Epithelial cell of esophagus (primary cell): ENCODE results near the gene RUFY4.
"Not testable (repeated sequence)": the region's sequence is repeated elsewhere in the genome, so short reads cannot be mapped to it uniquely, and the experiment has no call there.

Experiments
- DNase-seq: peaks from one replicate; pipeline ENCODE4 v3.0.0; 2010; ENCODE audit warnings: low read depth
- H3K4me3 ChIP-seq: 2 replicates; pipeline ENCODE4 v1.5.1; 2011; ENCODE audit warnings: mild to moderate bottlenecking, low read length, control low read depth
- CTCF ChIP-seq: IDR thresholded peaks from 2 replicates; pipeline ENCODE4 v1.5.1; 2011; ENCODE audit warnings: low read depth, mild to moderate bottlenecking, low read length, control low read depth, inconsistent platforms; ENCODE audit not compliant: insufficient read depth; ENCODE audit errors: missing control alignments

Gene RUFY4, protein sequence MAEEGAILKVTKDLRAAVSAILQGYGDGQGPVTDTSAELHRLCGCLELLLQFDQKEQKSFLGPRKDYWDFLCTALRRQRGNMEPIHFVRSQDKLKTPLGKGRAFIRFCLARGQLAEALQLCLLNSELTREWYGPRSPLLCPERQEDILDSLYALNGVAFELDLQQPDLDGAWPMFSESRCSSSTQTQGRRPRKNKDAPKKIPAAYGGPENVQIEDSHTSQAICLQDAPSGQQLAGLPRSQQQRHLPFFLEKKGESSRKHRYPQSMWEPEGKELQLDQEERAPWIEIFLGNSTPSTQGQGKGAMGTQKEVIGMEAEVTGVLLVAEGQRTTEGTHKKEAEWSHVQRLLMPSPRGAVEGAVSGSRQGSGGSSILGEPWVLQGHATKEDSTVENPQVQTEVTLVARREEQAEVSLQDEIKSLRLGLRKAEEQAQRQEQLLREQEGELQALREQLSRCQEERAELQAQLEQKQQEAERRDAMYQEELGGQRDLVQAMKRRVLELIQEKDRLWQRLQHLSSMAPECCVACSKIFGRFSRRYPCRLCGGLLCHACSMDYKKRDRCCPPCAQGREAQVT

DNA sequence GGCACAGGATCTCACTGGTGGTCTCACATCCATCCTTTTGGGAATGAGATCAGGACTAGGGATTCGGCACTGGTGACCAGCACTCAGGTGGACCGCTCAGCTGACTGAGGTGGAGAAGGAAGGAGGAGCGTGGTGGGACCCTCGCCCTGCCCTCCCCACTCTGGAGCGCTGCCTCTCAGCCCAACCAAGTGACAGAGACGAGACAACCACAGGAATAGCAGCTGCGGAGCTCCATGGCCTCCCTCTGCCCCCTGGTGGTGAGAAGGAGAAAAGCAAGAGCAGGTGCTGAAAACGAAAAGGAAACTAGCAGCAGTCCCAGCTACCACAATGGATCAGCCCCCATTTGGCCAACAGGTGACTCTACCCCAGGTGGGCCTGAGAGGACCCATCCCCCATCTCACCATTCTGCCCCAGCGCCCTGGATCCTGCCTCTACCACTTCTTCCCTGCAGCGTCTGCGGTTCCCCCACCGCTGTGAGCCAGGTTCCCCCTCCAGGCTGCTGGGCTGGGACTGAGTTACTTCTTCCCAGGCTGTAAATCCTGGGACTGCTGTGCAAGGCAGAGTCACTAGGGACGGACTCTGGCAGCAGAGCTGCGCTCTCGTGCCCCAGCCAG is at the start of gene RUFY4:
RUFY4 (plus strand) TSS at position 533 of the 614 bp plus-strand sequence. CDS start 1,353 bp downstream, outside the sequence.
- not testable (repeated sequence) for H3K4me3 ChIP-seq
- peak; percentile 59 for DNase-seq
- peak; percentile 74 for TF ChIP-seq CTCF

DNA sequence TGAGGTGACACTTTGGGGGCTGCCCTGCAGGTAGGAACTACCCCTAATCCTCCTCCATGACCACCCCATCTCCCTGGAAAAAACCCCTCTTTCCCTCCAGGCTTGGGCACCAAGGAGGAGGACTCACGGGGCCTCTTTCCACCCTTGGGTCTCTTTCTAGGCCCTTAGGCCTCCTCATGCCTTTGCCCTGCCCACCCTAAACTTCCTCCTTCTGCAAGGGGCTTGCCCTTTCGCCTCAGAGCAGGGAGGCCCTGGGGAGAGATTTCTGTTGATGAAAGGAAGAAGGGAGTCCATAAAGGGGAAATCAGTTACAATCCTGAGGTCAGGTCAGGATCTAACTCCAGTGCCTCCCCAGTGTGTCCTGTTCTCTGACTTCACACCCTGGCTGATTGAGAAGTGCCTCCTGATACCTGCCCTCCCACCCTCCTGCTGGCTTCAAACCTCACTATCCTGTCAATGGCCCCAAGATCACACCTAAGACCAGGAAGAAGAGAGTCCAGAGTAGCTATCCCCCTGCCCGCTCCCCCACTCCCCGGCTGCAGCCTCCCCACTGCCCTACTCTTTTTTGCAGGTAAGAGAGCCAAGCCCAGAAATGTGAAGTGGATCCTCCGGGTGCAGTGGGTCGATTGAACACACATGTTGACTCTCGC is 49.5 kb upstream of the RUFY4 start:
- no peak for DNase-seq
- H3K4me3 ChIP-seq: no peak overlapping the region
- TF ChIP-seq CTCF: no peak

- DNase-seq: no peak
- H3K4me3 ChIP-seq: no peak overlapping the region
- TF ChIP-seq CTCF: no peak
Measured at GRCh38 chr2:218020281-218020680, 48.8 kb upstream of the RUFY4 start.

GRCh38 chr2:218020966-218021535 is 48.0 kb upstream of the RUFY4 start:
- no peak overlapping the region for H3K4me3 ChIP-seq
- TF ChIP-seq CTCF: no peak
- DNase-seq: no peak

- no peak for DNase-seq
- TF ChIP-seq CTCF: no peak
Measured at GRCh38 chr2:218021536-218022071, 47.4 kb upstream of the RUFY4 start.

DNA sequence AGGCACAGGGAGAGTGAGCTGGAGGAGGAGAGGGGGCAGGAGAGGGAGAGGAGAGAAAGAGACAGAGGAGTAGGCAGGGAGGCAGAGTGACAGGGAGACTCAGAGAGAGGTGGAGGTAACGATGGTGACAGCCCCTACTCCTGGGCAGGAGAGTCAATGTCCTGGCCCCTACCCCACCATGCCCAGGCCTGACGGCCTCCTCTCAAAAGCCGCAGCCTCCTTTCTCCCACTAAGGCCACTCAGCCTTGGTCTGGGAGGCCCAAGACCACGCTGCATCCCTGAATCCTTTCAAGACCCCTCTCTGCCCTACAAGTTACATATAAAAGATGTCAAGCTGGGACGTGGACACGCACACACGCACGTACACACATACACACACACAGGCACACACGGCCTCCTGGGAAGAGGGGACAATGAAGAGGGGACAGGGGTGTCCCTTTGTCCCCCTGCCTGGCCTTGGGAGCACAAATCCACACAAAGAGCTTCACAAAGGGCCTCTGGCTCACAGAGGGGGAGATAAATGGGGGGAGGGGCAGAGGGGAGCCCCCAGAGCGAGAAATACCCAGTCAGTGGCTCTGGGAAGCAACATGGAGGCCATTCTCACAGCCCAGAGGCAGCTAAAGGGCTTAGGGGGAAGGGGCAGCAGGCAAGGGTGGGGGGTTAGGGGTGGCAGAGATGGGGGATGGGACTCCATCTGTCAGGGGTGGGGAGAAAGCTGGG is 46.8 kb upstream of the RUFY4 start:
- H3K4me3 ChIP-seq: no peak overlapping the region
- no peak for DNase-seq
- no peak for TF ChIP-seq CTCF

More at GRCh38 chr2:218021536-218022071, 47.4 kb upstream of the RUFY4 start:
- no peak overlapping the region for H3K4me3 ChIP-seq
